ENCODE measurements around the gene BTBD19.
A peak's percentile ranks its signal among the peaks of the same experiment; 100 is the strongest.

GRCh38 chr1:44784094-44785028 lies 24.0 kb upstream of the BTBD19 start:
- TF ChIP-seq, protein P1, sequence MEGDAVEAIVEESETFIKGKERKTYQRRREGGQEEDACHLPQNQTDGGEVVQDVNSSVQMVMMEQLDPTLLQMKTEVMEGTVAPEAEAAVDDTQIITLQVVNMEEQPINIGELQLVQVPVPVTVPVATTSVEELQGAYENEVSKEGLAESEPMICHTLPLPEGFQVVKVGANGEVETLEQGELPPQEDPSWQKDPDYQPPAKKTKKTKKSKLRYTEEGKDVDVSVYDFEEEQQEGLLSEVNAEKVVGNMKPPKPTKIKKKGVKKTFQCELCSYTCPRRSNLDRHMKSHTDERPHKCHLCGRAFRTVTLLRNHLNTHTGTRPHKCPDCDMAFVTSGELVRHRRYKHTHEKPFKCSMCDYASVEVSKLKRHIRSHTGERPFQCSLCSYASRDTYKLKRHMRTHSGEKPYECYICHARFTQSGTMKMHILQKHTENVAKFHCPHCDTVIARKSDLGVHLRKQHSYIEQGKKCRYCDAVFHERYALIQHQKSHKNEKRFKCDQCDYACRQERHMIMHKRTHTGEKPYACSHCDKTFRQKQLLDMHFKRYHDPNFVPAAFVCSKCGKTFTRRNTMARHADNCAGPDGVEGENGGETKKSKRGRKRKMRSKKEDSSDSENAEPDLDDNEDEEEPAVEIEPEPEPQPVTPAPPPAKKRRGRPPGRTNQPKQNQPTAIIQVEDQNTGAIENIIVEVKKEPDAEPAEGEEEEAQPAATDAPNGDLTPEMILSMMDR (IDR thresholded peaks at IDR 0.05) = peak; percentile 17
- TF ChIP-seq EZH2 (IDR thresholded peaks at IDR 0.05; ENCODE audit: borderline replicate concordance, insufficient read depth, low read depth, low read length, poor library complexity, severe bottlenecking) = no peak
